SK-N-SH (cell line): Measurements from ENCODE around the gene SNTG2.

Source experiments
- SIN3A ChIP-seq: IDR thresholded peaks from 2 replicates; pipeline ENCODE4 v1.6.1; 2012; ENCODE audit warnings: low read depth, mild to moderate bottlenecking, low read length, moderate library complexity, borderline replicate concordance
- YY1 ChIP-seq: IDR thresholded peaks from 2 replicates; pipeline ENCODE4 v1.4.0; 2012; ENCODE audit warnings: low read depth, mild to moderate bottlenecking
- TF ChIP-seq, protein P1 (sequence below): fragments of 200-600 bp; sonication (generic); IDR thresholded peaks from 2 replicates; pipeline ENCODE4 v1.6.1; 2017; ENCODE audit warnings: antibody characterized with exemption, mild to moderate bottlenecking, moderate library complexity
- TF ChIP-seq, protein P2 (sequence below): IDR thresholded peaks from 2 replicates; pipeline ENCODE4 v1.6.1; 2012; ENCODE audit warnings: mild to moderate bottlenecking, low read depth, low read length, moderate library complexity

DNA sequence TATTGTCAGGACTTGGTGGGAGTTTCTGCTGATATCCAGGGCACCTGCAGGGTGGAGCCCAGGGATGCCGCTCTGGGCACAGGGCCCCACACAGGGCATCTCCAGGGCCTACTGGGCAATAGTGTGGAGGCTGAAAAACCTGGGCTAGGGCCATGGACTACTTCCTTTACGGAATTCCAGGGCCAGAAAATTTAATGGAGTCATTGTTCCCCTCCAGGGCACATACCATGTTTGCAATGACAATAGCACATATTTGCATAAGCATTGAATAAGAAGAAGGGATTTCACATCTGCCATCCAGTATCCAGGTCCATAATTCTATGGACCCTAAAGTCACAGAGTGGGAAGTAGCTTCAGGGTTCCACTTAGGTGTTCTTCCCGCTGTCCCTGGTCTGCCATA, 358.9 kb downstream of the SNTG2 start:
- TF ChIP-seq, protein P1, sequence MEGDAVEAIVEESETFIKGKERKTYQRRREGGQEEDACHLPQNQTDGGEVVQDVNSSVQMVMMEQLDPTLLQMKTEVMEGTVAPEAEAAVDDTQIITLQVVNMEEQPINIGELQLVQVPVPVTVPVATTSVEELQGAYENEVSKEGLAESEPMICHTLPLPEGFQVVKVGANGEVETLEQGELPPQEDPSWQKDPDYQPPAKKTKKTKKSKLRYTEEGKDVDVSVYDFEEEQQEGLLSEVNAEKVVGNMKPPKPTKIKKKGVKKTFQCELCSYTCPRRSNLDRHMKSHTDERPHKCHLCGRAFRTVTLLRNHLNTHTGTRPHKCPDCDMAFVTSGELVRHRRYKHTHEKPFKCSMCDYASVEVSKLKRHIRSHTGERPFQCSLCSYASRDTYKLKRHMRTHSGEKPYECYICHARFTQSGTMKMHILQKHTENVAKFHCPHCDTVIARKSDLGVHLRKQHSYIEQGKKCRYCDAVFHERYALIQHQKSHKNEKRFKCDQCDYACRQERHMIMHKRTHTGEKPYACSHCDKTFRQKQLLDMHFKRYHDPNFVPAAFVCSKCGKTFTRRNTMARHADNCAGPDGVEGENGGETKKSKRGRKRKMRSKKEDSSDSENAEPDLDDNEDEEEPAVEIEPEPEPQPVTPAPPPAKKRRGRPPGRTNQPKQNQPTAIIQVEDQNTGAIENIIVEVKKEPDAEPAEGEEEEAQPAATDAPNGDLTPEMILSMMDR, result no peak
- TF ChIP-seq, protein P2, sequence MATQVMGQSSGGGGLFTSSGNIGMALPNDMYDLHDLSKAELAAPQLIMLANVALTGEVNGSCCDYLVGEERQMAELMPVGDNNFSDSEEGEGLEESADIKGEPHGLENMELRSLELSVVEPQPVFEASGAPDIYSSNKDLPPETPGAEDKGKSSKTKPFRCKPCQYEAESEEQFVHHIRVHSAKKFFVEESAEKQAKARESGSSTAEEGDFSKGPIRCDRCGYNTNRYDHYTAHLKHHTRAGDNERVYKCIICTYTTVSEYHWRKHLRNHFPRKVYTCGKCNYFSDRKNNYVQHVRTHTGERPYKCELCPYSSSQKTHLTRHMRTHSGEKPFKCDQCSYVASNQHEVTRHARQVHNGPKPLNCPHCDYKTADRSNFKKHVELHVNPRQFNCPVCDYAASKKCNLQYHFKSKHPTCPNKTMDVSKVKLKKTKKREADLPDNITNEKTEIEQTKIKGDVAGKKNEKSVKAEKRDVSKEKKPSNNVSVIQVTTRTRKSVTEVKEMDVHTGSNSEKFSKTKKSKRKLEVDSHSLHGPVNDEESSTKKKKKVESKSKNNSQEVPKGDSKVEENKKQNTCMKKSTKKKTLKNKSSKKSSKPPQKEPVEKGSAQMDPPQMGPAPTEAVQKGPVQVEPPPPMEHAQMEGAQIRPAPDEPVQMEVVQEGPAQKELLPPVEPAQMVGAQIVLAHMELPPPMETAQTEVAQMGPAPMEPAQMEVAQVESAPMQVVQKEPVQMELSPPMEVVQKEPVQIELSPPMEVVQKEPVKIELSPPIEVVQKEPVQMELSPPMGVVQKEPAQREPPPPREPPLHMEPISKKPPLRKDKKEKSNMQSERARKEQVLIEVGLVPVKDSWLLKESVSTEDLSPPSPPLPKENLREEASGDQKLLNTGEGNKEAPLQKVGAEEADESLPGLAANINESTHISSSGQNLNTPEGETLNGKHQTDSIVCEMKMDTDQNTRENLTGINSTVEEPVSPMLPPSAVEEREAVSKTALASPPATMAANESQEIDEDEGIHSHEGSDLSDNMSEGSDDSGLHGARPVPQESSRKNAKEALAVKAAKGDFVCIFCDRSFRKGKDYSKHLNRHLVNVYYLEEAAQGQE, result no peak
- no peak for TF ChIP-seq YY1
- TF ChIP-seq SIN3A, result no peak
